GM19372 (cell line): Measurements from ENCODE around the gene RNF224.

Source experiments
- ATAC-seq: cut with Tn5 transposase; IDR thresholded peaks from one replicate; pipeline ENCODE4 v1.9.1; 2021; ENCODE audit warnings: mild to moderate bottlenecking, low read depth, moderate library complexity; ENCODE audit not compliant: unreplicated experiment

The RNF224 gene

DNA sequence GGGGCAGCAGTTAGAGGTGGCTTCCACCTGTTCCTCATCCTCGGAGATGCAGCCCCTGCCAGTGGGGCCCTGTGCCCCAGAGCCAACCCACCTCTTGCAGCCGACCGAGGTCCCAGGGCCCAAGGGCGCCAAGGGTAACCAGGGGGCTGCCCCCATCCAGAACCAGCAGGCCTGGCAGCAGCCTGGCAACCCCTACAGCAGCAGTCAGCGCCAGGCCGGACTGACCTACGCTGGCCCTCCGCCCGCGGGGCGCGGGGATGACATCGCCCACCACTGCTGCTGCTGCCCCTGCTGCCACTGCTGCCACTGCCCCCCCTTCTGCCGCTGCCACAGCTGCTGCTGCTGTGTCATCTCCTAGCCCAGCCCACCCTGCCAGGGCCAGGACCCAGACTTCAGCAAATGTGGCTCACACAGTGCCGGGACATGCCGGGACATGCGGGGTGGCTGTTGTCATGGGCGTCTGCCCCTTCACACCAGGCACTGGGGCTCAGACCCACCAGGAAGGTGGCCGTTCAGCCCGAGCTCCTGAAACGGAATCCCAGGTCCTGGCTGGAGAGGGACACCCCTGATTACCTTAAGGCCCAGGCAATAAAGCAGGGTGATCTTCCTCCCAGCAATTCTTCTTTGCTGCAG, 1.5 kb upstream of the RNF224 start:
- ATAC-seq = no peak

DNA sequence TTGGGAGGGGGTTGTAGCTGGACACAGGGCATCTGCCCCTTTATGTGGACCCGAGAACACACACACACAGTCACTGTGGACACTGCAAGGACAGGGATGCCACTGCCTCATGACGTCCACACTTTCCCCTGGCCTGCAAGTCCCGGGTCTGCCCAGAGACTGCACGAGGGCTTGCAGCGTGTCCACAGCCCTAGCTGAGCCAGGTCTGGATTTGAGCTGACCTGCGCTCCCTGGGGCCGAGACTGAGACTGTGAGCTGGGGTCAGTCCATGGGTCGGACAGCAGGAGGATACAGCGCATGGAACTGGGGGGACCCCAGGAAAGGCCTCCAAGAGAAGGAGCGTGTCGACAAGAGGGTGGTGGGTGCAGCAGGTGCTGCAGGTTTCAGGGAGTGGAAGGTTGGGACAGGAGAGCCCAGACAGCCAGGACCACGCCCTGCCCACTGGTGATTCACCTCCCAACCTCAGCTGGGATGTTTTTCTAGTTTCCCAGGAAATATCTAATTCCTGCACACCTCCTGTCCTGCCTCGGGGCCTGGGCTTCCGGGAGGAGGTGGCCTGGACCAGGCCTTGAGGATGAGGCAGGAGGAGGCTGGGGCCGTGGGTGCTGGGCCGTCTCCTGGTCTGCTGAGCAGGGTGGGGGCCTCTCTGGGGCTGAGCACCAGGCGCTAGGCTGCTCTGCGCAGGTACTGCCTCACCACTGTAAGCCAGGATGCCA, 806 bp upstream of the RNF224 start:
- no peak for ATAC-seq

DNA sequence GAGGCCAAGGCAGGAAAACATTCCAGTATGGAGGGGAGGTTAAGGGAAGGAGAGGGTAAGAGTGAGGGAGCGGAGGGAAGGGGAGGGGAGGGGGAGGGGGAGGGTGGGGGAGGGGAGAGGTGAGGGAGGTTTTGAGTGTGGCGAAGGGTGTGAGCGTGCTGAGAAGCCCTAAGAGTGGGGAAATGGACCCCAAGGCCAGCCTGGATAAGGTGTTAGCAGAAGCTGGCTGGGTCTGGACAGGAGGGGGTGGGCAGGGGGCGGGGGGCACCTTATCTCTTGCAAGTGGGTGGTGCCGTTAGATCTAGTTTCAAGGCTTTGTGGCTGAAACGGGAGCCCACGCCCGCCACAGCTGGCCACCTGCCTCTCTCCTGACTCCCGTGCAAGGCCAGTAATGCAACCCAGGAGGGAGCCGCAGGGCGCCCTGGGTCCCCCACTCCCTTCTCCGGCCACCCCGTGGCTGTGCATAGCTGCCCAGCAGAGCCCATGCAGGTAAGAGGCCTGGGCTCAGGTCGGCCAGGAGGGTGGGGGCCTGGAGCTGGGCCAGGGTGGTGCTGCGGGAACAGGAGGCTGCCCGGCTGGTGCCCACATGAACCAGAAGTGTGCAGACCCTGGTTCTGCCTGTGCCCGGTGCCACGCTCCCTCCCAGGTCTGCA, 677 bp downstream of the RNF224 start:
- no peak for ATAC-seq

- ATAC-seq = no peak
These were observed 1.2 kb downstream of the RNF224 start for GRCh38 chr9:137228506-137228967.

- no peak for ATAC-seq
These were observed 1.9 kb downstream of the RNF224 start for GRCh38 chr9:137228968-137229896.

DNA sequence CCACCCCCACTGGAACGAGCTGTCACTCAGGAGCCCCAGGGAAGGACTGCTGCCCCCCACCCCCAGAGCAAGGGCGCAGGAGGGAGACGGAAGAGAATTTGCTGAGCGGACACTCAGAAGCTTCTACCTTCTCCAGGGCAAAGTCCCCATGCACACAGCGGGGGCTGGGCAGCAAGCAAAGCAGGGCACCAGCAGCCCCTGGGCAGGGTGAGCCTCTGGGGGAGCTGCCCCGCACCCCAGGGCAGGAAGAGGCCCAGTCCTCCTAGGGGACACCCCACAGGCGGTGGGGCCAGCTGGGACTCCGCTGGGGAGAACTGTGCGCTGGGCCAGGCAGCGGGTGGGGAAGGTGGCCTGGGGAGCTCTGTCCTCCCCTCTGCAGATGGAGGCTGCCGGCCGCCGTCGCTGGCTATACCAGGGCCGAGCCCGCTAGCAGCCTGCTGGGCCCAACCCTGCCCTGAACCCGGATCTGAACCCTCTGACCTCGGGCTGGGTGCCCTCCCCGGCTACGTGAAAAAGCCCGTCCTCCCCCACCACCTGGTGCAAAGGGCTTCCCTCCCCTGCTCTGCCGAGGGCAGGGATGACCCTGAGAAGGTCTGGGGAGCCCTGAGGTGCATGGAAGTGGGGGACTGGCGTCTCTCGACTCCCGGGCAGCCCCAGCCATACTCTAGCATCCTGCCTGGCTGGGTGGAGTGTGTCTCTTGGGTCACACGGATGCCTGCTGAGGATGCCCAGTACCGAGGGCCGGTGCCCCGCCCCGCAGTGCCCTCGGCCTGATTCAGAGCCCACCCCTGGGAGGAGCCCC, 2.8 kb downstream of the RNF224 start:
- ATAC-seq = no peak

DNA sequence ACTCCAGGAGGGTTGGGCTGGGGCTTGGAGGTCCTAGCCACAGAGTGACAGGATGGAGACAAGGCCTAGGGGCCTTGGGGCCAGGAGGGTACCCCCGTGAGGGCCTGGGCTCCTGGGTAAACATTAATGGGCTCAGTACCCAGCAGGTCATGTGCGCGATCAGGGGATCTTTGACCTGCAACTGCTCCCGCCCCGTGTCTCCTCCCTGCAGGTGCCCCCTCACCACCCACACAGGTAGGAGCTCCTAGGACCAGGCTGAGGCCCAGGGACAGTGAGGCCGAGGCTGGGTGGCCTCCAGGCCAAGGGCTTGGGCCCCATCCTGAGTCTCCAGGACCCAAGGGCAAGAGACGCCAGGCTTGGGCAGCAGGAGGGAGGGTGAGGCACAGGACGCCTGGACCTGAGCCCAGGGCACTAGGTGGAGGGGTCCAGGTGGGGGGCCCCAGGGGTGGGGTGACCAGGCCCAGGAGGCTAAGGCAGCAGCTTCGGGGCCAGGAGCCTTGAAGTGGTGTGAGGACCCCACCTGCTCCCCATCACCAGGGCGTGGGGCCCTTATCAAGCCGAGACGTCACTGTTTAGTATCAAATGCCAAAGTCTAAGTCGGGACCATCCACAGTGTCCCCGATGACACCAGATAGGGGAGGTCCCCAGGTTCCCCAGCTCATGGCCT, 3.5 kb downstream of the RNF224 start, which contains the start of gene SLC34A3:
SLC34A3 (plus strand) TSS at position 197 of the 667 bp plus-strand sequence. CDS start 802 bp downstream, outside the sequence.
- ATAC-seq = no peak

GRCh38 chr9:137231372-137232039, 4.2 kb downstream of the RNF224 start:
- no peak for ATAC-seq

DNA sequence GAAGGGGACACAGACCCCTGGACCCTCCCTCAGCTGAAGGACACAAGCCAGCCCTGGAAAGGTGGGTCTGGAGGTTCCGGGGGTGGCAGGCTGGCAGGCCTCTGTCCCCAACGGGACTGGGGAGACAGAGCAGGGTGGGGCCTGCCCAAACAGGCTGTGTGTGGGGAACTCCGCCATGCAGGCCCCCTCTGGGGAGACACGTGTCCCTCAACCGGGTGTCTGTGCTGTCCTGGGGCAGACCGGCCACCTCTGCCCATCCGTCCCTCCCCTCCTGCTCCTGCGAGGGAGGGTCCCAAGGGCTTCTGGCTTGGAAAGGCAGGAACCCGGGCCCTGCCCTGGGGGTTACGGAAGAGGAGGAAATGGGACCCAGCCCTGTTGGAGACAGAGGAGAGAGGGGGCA, 4.8 kb downstream of the RNF224 start:
- no peak for ATAC-seq

DNA sequence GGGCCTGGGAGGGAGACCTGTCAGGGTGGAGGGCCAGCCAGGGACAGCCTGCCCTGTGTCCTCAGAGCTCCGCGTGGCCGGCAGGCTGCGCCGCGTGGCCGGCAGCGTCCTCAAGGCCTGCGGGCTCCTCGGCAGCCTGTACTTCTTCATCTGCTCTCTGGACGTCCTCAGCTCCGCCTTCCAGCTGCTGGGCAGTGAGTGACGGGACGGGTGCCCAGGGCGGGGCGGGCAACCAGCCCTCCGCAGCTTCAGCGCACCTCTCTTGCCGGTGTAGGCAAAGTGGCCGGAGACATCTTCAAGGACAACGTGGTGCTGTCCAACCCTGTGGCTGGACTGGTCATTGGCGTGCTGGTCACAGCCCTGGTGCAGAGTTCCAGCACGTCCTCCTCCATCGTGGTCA, 5.2 kb downstream of the RNF224 start:
- ATAC-seq = no peak

DNA sequence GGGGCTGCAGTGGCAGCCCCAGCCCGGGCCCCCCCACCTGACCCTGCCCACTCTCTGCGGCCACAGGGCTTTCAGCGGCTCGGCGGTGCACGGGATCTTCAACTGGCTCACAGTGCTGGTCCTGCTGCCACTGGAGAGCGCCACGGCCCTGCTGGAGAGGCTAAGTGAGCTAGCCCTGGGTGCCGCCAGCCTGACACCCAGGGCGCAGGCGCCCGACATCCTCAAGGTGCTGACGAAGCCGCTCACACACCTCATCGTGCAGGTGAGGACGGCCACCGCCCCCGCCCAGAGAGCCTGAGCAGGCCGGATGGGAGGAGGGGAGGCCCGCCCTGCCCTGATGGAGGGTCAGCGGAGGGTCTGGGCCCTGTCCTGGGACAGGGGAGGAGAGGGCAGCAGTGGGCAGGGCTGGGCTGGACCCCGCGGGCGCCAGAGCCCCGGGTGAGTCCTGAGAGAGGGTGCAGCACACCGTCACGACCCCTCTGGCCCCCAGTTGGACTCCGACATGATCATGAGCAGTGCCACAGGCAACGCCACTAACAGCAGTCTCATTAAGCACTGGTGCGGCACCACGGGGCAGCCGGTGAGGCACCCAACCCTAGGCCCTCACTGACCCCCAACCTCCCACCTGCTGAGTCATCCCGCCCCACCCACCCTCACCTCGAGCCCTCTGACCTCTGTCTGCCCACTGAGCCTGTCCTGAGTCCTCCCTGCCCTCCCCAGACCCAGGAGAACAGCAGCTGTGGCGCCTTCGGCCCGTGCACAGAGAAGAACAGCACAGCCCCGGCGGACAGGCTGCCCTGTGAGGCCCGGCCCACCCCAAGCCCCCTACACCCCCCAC, 6.1 kb downstream of the RNF224 start:
- ATAC-seq = no peak

- no peak for ATAC-seq
These were observed 6.9 kb downstream of the RNF224 start for GRCh38 chr9:137234055-137234697.

DNA sequence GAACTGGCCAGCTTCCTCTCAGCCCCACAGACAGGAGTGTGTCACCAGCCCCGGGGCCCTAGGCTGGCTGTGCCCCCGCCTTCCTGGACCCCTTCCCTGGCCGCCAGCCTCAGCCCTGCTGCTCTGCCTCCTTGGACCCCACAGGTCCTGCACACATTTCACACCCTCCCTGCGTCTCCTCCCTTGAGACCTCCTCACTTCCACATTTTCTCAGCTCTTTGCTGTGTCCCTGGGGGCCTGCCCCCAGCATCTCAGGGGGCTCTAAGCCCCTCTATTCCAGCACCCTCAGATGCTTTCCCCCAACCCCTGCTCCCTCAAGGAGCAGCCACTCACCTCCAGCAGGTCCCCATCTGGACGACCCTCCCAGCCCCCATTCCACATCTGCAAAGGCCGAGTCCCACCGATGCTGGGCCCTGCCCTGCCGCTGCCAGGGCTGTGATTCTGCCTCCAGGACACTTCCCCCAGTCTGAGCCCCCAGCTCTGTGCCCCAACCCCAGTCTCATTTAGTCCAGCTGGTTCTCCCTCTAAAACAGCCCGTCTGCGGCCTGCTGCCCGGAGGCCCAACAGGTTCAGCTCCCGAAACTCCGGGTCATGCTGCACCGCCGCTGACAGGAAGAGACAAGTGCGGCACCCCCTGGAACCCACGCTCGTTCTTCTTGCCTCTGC, 7.6 kb downstream of the RNF224 start:
- no peak for ATAC-seq

GRCh38 chr9:137235424-137236237, 8.3 kb downstream of the RNF224 start:
- ATAC-seq = no peak

- ATAC-seq = no peak
These were observed 9.1 kb downstream of the RNF224 start for GRCh38 chr9:137236238-137236935.
